Tongue (tissue), 2 donors: Measurements from ENCODE around the gene SRPK1. TPM values are rescaled to one million over a fixed set of nuclear protein-coding genes. Genes with fewer than 3 reads are reported as not detected.
"Not testable (repeated sequence)": the region's sequence is repeated elsewhere in the genome, so short reads cannot be mapped to it uniquely, and the experiment has no call there.

Experiments
- DNase-seq: peaks from one replicate; pipeline ENCODE4 v3.0.0-alpha.2; 2015
- total RNA-seq: library from RNA; depleted of rRNA; stranded (reverse); fragments of >200 nt; gene quantifications from one replicate; pipeline ENCODE4 v1.2.3, GENCODE V29; 2014

Gene SRPK1
- 28.1 TPM for total RNA-seq

GRCh38 chr6:35920793-35921732 is at the start of gene SRPK1:
TSS of gene SRPK1 (minus strand) at chr6:35921098. CDS start at chr6:35921056, 42 bp downstream.
- DNase-seq: peak; percentile 95

- DNase-seq: no peak
These were observed 49.3 kb upstream of the SRPK1 start for GRCh38 chr6:35970181-35970580.

DNA sequence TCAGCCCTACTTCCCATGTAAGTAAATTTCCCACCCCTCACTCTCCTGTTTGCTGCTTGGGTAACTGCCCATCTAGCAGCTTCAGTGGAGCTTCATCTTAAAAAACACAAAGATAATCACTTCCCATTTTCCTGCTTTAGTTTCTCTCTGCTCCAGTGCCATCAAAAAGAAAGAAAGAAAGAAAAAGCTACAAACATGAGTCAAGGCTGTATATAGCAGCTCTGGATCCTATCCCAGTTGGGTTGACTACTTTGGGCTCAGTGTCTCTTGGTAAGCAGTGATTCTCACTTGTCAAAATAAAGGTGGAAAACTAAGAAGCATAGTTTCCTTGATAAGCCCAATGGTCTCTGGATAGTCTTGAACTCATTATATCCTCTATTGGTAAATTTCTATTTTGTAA is 48.7 kb upstream of the SRPK1 start:
- no peak for DNase-seq

GRCh38 chr6:35968821-35969220 is 47.9 kb upstream of the SRPK1 start:
- DNase-seq: no peak

DNA sequence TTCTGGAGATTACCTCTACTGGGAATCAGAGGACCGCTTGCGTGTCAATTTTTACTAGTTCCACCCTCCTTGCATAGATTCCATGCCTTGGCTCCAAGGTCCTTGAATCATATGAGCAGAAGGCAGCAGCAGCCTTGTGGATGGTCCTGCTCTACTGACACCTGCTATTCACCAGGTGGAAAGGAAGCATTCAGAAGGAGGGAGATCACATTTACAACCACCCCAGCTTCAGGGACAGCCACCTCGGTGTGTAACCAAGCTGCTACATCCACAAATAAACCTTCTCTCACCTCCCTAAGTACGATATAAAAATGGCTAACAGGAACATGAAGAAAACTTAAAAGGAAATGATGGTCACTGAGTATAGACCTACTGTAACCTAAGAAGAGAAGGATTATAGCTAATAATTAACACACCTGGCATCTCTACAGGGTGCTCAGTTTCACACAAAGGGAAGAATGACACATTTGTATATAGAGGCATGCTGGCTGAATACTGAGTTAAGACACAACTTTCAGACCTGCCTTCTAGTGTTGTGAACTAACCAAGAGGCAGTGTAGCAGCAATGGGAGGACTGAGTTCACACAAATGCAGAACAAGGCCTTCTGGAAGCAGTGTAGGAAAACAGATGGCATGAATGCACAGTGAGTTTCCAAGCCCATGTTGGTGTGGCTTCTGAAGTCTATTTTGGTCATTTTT is 46.3 kb upstream of the SRPK1 start:
- DNase-seq: no peak

- DNase-seq: no peak
These were observed 42.1 kb upstream of the SRPK1 start for GRCh38 chr6:35962779-35963560.

DNA sequence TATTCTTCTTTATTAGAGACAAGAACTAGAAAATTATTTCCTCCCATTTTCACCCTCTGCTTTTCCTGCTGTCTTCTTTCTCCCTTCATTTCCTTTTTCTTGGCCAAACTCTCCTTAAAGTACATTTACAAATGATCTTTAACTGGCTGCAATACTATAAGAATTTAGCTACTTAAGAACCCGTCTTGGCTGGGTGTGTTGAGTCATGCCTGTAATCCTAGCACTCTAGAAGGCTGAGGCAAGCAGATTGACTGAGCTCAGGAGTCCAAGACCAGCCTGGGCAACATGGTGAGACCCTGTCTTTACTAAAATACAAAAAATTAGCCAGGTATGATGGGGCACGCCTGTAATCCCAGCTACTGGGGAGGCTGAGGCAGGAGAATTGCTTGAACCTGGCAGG is 39.3 kb upstream of the SRPK1 start:
- DNase-seq: no peak

GRCh38 chr6:35955970-35956369 is 35.1 kb upstream of the SRPK1 start:
- DNase-seq: no peak

DNA sequence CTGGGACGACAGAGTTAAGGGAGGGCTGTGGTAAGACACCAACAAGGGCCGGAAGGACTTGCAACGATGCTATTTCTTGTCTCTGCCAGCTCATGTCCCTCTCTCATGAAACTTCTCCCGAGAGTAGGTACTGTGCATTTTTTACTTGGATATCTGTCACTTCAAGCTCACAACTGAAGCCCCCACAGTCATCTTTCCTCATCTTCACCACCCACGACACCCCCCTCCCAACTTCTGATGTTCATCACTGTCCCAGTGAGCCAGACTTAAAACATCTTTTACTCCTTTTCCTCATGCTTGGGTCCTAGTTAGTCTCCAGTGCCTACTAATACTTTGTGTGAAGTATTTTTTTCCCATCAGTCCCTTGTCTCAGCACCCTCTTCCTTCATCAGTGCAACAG is 34.6 kb upstream of the SRPK1 start:
- no peak for DNase-seq

GRCh38 chr6:35955071-35955470 is 34.2 kb upstream of the SRPK1 start:
- DNase-seq: no peak

- DNase-seq: no peak
These were observed 33.4 kb upstream of the SRPK1 start for GRCh38 chr6:35954333-35954732.

- DNase-seq: no peak
These were observed 27.8 kb upstream of the SRPK1 start for GRCh38 chr6:35948725-35949124.

DNA sequence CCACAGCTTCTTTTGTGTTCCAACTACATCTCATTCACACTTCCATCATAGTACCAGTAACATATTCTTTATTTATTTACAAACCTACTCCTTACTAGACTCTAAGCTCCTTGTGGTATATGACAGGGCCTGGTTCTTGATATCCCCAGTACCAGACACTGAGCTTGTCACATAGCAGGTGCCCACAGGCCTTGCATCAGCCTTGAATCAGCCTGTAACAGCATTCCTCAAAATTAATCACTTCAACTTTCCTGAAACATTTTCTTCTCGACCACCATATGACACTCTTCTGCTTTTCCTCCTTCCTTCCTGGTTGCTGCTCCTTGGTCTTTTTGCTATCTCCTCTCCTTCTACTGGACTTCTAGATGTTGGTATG is 24.7 kb upstream of the SRPK1 start:
- DNase-seq: no peak

- no peak for DNase-seq
These were observed 22.5 kb upstream of the SRPK1 start for GRCh38 chr6:35943390-35943789.

GRCh38 chr6:35942355-35942754 is 21.5 kb upstream of the SRPK1 start:
- DNase-seq: no peak

- DNase-seq: not testable (repeated sequence)
These were observed 20.3 kb upstream of the SRPK1 start for GRCh38 chr6:35941170-35941569.

DNA sequence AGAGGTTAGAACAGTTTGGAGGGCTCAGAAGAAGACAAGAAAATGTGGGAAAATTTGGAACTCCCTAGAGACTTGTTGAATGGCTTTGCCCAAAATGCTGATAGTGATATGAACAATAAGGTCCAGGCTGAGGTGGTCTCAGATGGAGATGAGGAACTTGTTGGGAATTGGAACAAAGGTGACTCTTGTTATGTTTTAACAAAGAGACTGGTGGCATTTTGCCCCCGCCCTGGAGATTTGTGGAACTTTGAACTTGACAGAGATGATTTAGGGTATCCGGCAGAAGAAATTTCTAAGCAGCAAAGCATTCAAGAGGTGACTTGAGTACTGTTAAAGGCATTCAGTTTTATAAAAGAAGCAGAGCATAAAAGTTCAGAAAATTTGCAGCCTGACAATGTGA is 19.1 kb upstream of the SRPK1 start:
- not testable (repeated sequence) for DNase-seq

GRCh38 chr6:35939259-35939658 is 18.4 kb upstream of the SRPK1 start:
- DNase-seq: not testable (repeated sequence)

DNA sequence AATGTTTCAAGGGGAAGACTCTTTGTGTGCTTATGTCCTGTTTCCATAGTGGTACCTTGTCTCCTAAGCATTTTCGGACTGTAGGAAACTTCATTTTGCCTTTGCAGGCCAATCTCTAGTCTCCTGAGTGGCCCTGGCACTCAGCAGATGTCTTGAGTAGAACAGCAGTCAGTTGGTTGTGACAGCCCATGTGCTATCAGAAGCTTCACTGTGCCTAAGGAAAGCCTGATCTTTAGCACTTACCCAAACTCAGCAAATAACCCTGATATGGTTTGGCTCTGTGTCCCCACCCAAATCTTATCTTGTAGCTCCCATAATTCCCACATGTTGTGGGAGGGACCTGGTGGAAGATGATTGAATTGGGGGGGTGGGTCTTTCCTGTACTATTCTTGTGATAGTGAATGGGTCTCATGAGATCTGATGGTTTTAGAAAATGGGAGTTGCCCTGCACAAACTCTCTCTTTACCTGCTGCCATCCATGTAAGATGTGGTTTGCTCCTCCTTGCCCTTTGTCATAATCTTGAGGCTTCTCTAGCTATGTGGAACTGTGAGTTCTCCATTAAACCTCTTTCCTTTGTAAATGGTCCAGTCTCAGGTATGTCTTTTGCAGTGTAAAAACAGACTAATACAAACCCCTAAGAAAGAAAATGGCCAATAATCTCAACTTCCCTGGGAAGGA is 15.9 kb upstream of the SRPK1 start:
- DNase-seq: no peak

GRCh38 chr6:35935469-35935868 is 14.6 kb upstream of the SRPK1 start:
- no peak for DNase-seq

DNA sequence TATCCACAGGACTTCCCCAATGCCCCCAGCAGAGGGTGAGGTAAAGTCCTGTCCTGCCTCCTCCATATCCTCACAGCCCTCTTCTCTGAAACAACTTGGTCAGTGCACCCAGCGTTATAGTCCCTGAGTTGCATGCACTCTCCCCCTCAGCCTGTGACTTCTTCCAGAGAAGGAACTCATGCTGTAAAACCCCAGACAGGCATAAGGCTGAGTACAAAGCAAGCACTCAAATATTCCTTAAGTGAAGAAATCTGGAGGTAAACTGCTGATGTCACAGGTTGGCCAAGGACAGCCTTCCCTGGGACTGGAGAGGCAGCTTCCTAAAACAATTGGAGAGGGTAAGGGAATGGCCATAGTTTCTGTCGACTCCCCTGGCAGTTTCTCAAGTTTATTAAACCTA is 12.9 kb upstream of the SRPK1 start:
- DNase-seq: peak; percentile 10

GRCh38 chr6:35931873-35932272 is 11.0 kb upstream of the SRPK1 start:
- DNase-seq: not testable (repeated sequence)
